PC-9 (cell line): ENCODE data around the gene RNF180. TPM values are rescaled to one million over a fixed set of nuclear protein-coding genes. Genes with fewer than 3 reads are reported as not detected.

ENCODE experiments used
- BruUV-seq: library from RNA; stranded (reverse); fragments of 400-500 nt; replicated peaks from 2 replicates; lab custom pipeline; 2021; lab: Mats Ljungman, UMichigan
- CTCF ChIA-PET: fragments of 300-600 bp; sonication (Branson Sonifier 250); formaldehyde crosslinking; loops from one replicate; lab custom pipeline; 2022; ENCODE audit warnings: antibody characterized with exemption; lab: Charles Lee
- POLR2A ChIA-PET: fragments of 300-600 bp; sonication (Branson Sonifier 250); formaldehyde crosslinking; loops from one replicate; lab custom pipeline; 2022; ENCODE audit warnings: antibody characterized with exemption; ENCODE audit not compliant: unreplicated experiment; lab: Charles Lee
- DNase-seq, 2 experiments: peaks; one replicate each; pipeline versions ENCODE4 v3.0.0 to v3.0.0-alpha.2; 2015 to 2022; ENCODE audit warnings: mixed read lengths in 1 of 2
- H2AFZ ChIP-seq: fragments of 200-600 bp; sonication (generic); 2 replicates; pipeline ENCODE4 v1.8.1; 2017; ENCODE audit warnings: antibody characterized with exemption
- H3F3A ChIP-seq: fragments of 200-600 bp; sonication (generic); 2 replicates; pipeline ENCODE4 v1.8.1; 2017; ENCODE audit warnings: antibody characterized with exemption, mild to moderate bottlenecking, low read depth; ENCODE audit not compliant: insufficient read depth
- H3K27ac ChIP-seq: fragments of 200-600 bp; sonication (generic); 2 replicates; pipeline ENCODE4 v1.6.1; 2016; ENCODE audit warnings: mixed run types
- H3K27me3 ChIP-seq: fragments of 200-600 bp; sonication (generic); 2 replicates; pipeline ENCODE4 v1.6.1; 2016; ENCODE audit warnings: low read depth, mixed run types; ENCODE audit not compliant: insufficient read depth
- H3K36me3 ChIP-seq: fragments of 200-600 bp; sonication (generic); 2 replicates; pipeline ENCODE4 v1.6.1; 2016; ENCODE audit warnings: low read depth, mixed run types
- H3K4me1 ChIP-seq: fragments of 200-600 bp; sonication (generic); replicated peaks from 2 replicates; pipeline ENCODE4 v1.6.1; 2016; ENCODE audit warnings: mixed run types; ENCODE audit not compliant: insufficient read depth
- H3K4me2 ChIP-seq: fragments of 200-600 bp; sonication (generic); 2 replicates; pipeline ENCODE4 v1.6.1; 2017; ENCODE audit warnings: mixed run types
- H3K4me3 ChIP-seq: fragments of 200-600 bp; sonication (generic); 2 replicates; pipeline ENCODE4 v1.6.1; 2016; ENCODE audit warnings: mixed run types
- H3K79me2 ChIP-seq: fragments of 200-600 bp; sonication (generic); 2 replicates; pipeline ENCODE4 v1.6.1; 2017; ENCODE audit warnings: low read depth, mixed run types
- H3K9me2 ChIP-seq: fragments of 200-600 bp; sonication (generic); 2 replicates; pipeline ENCODE4 v1.8.1; 2017; ENCODE audit warnings: mild to moderate bottlenecking; ENCODE audit not compliant: insufficient read depth
- H3K9me3 ChIP-seq: fragments of 200-600 bp; sonication (generic); 2 replicates; pipeline ENCODE4 v1.8.1; 2016; ENCODE audit warnings: low read depth; ENCODE audit not compliant: insufficient read depth
- H4K20me1 ChIP-seq: fragments of 200-600 bp; sonication (generic); 2 replicates; pipeline ENCODE4 v1.8.1; 2017; ENCODE audit not compliant: insufficient read depth
- EZH2 ChIP-seq: fragments of 200-600 bp; sonication (generic); IDR thresholded peaks from 2 replicates; pipeline ENCODE4 v1.8.0; 2017; ENCODE audit warnings: antibody characterized with exemption, low read depth
- intact Hi-C: fragments of 100-400 bp; cut with micrococcal nuclease; formaldehyde crosslinking; loops from one replicate; pipeline ENCODE4 v1.10.0; 2022; ENCODE audit not compliant: unreplicated experiment
- total RNA-seq: library from RNA; stranded (reverse); gene quantifications from 2 replicates; pipeline ENCODE4 v1.2.3, GENCODE V29; 2021
- TF ChIP-seq, protein P1 (sequence below): fragments of 200-600 bp; sonication (generic); conservative IDR thresholded peaks from 2 replicates; pipeline ENCODE4 v1.6.1; 2017; ENCODE audit warnings: mixed run types, antibody characterized with exemption, mild to moderate bottlenecking, moderate library complexity

RNF180 gene
- total RNA-seq, 1 experiment from 2014 or later: not detected

DNA sequence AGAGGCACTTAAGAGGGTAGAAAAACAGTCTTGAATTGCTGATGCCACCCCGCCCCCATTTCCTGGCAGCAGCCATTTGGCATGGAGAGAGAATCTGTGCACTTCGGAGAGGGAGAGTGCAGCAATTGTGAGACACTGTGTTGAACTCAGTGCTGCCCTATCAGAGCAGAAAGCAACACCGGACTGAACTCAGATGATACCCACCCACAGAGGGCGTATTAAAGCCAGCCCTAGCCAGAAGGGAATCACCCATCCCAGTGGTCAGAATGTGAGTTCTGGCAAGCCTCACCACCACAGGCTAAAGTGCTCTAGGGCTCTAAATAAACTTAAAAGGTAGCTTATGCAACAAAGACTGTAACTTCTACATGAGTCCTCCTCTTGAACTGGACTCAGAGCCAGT is 251.7 kb downstream of the RNF180 start:
- H3K4me2 ChIP-seq: no peak overlapping the region
- no peaks in the 10 kb centered on the region for H3F3A ChIP-seq
- H4K20me1 ChIP-seq: no peaks in the 10 kb centered on the region
- no peaks in the 10 kb centered on the region for H3K79me2 ChIP-seq
- intact Hi-C loops: no loop called here
- no peaks in the 10 kb centered on the region for H3K9me3 ChIP-seq
- CTCF ChIA-PET: no interaction called here
- no peaks in the 10 kb centered on the region for H3K27me3 ChIP-seq
- H2AFZ ChIP-seq: no peak overlapping the region
- TF ChIP-seq, protein P1, sequence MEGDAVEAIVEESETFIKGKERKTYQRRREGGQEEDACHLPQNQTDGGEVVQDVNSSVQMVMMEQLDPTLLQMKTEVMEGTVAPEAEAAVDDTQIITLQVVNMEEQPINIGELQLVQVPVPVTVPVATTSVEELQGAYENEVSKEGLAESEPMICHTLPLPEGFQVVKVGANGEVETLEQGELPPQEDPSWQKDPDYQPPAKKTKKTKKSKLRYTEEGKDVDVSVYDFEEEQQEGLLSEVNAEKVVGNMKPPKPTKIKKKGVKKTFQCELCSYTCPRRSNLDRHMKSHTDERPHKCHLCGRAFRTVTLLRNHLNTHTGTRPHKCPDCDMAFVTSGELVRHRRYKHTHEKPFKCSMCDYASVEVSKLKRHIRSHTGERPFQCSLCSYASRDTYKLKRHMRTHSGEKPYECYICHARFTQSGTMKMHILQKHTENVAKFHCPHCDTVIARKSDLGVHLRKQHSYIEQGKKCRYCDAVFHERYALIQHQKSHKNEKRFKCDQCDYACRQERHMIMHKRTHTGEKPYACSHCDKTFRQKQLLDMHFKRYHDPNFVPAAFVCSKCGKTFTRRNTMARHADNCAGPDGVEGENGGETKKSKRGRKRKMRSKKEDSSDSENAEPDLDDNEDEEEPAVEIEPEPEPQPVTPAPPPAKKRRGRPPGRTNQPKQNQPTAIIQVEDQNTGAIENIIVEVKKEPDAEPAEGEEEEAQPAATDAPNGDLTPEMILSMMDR: no peak
- no peak for TF ChIP-seq EZH2
- DNase-seq: no peak
- no TSS peak for BruUV-seq
- POLR2A ChIA-PET: no interaction called here
- H3K9me2 ChIP-seq: no peaks in the 10 kb centered on the region
- no peak overlapping the region for H3K27ac ChIP-seq
- no peaks in the 10 kb centered on the region for H3K36me3 ChIP-seq
- H3K4me3 ChIP-seq: no peak overlapping the region
- H3K4me1 ChIP-seq: no peaks in the 10 kb centered on the region

DNA sequence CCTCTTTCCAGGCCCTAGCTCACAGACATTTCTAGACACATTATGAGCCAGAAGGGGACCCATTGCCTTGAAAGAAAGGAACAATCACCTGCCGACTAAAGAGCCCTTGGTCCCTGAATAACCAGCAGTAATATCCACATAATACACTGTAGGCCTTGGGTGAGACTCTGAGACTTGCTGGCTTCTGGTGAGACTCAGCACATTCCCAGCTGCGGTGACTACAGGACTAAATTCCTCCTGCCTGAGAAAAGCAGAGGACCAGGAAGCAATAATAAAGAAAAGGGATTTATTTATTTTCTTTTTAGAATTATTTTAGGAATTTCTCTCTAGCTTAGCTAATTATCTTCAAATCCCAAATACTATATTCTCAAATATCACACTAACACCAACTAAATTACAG is 252.4 kb downstream of the RNF180 start:
- Histone ChIP-seq H4K20me1 (no peaks in the 10 kb centered on the region), H3K27ac (no peak overlapping the region), H2AFZ (no peak overlapping the region), H3K4me3 (no peak overlapping the region), H3K4me2 (no peak overlapping the region), H3K9me2 (no peaks in the 10 kb centered on the region), H3K4me1 (no peaks in the 10 kb centered on the region), H3K79me2 (no peaks in the 10 kb centered on the region), H3K9me3 (no peaks in the 10 kb centered on the region; the same call in 1 of the 2 replicates), H3K27me3 (no peaks in the 10 kb centered on the region), H3K36me3 (no peaks in the 10 kb centered on the region), H3F3A (no peaks in the 10 kb centered on the region)
- intact Hi-C loops: no loop called here
- no TSS peak for BruUV-seq
- no peak for TF ChIP-seq EZH2
- TF ChIP-seq, protein P1: no peak
- CTCF ChIA-PET: no interaction called here
- DNase-seq: no peak
- POLR2A ChIA-PET: no interaction called here

Other genes with a start within 250 kb of the RNF180 start
- not detected in 2 replicates for gene HTR1A, start 203.4 kb upstream of the RNF180 start, total RNA-seq